ENCODE measurements around the gene PHC2. TPM values are rescaled to one million over a fixed set of nuclear protein-coding genes. Genes with fewer than 3 reads are reported as not detected.

Gene PHC2
- total and polyA plus RNA-seq, 2 of the 13 experiments (the other 11 are each of a cell fraction or from before 2014, with no cell fraction given) = 52.5 to 84.9 TPM

DNA sequence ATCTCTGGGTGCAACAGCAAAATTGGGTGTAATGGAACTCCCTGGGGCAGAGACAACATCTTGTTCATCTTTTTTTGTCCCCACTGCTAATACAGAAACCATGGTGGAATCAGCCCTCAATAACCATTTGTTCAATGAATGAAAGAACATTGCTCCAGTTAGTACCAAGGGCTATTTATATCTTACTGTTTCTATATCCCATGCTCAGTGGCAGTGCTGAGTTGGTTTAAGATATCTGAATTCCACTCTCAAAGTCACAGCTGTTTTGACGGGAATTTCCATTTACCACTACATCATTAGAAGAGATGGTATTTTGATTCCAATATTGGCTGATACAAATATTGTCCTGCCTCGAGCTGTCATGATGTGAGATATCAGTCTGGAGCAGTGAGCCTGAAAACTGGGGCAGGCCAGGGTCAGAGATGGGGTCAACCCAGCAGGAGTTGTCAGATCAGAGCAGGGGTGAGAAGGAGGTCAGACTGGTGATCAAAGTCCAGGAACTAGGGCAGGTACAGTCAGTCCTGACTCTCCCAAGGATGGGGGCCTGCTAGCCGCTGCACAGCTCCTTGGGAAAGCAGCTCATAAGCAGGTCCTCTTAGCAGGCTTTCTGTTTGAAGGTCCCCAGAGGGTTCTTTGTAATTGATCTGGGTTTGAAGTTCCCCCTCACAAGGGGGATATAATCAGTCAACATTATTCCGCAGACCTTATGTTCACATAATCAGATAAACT lies 5.8 kb upstream of the PHC2 start:
- BruUV-seq (replicated peaks) = no TSS peak
- H3K79me2 ChIP-seq (ENCODE audit: insufficient read depth, low read length) = no peaks in the 10 kb centered on the region
- H4K20me1 ChIP-seq (ENCODE audit: insufficient read depth, low read length) = no peaks in the 10 kb centered on the region
- H3K36me3 ChIP-seq (replicated peaks in 1 of 2; ENCODE audit: control insufficient read depth in 1 of 2, insufficient read depth in 2 of 2, low read length in 2 of 2) = no peaks in the 10 kb centered on the region
- H3K27me3 ChIP-seq (ENCODE audit: control insufficient read depth in 1 of 2, insufficient read depth in 2 of 2, low read length in 2 of 2) = peaks cover 0 to 22% of the 10 kb centered on the region in 2 experiments; a peak in 2 of 5 replicates
- DNase-seq (ENCODE audit: low spot score) = no peak
- H3K9me3 ChIP-seq (ENCODE audit: low read length) = no peaks in the 10 kb centered on the region
- ATAC-seq = no peak
- 18% methylated on average over 3 of the region's 4 CpGs for WGBS (ENCODE audit: low lambda C conversion rate)
- intact Hi-C loops (cut with micrococcal nuclease; ENCODE audit: unreplicated experiment) (no loop called here), in situ Hi-C loops (cut with HindIII; ENCODE audit: extremely low pct_ligation_motif_present, low pct_unique_long_range_greater_than_20kb) (no loop called here)
- H3K27ac ChIP-seq (ENCODE audit: extremely low read length, insufficient read depth, low read length) = no peak overlapping the region
- H2AFZ ChIP-seq (ENCODE audit: low read length) = no peak overlapping the region
- no peak overlapping the region for H3K9ac ChIP-seq (ENCODE audit: insufficient read depth, low read depth, low read length)
- H3K4me2 ChIP-seq (ENCODE audit: low read depth, low read length) = no peak overlapping the region
- FAIRE-seq = no peak
- TF ChIP-seq ZNF691 (CRISPR knock-in tag; IDR thresholded peaks at IDR 0.05; ENCODE audit: borderline replicate concordance, low read depth) (no peak), NRL (CRISPR knock-in tag; IDR thresholded peaks at IDR 0.05; ENCODE audit: borderline replicate concordance) (no peak), RARA (CRISPR knock-in tag; IDR thresholded peaks at IDR 0.05) (peak; percentile 82), NR2F1 (CRISPR knock-in tag; IDR thresholded peaks at IDR 0.05) (0 out of 4 replicates have a peak, but pooled peaks of 1 of the 2 experiments have one; percentile 52), NR2F6 (IDR thresholded peaks at IDR 0.05) (no peak), NR2F6 (CRISPR knock-in tag; IDR thresholded peaks at IDR 0.05) (0 out of 2 replicates have a peak, but pooled peaks have one; percentile 21)
- peaks cover 39% of the 10 kb centered on the region for H3K4me1 ChIP-seq (ENCODE audit: insufficient read depth, low read length)
- POLR2A ChIA-PET = no interaction called here
- CTCF ChIA-PET (ENCODE audit: low intra/inter-chr PET ratio, low total read pairs) = no interaction called here
- H3K4me3 ChIP-seq (replicated peaks in 1 of 3; ENCODE audit: insufficient read depth in 1 of 3, low read depth in 2 of 3, low read length in 3 of 3) = no peak overlapping the region

All from HepG2 (cell line).